Neural cell (in vitro differentiated cells): ENCODE data around the gene FNDC3B. TPM values are rescaled to one million over a fixed set of nuclear protein-coding genes. Genes with fewer than 3 reads are reported as not detected.

ENCODE experiments used
- H2AFZ ChIP-seq: fragments of 200-600, 300-800 bp; sonication (generic), shearing (Covaris generic); 2 replicates; pipeline ENCODE4 v1.6.0; 2014; ENCODE audit warnings: low read depth, mild to moderate bottlenecking, antibody characterized with exemption, low read length, moderate library complexity
- H3F3A ChIP-seq: fragments of 200-600 bp; shearing (Covaris generic); 2 replicates; pipeline ENCODE4 v1.6.1; 2016; ENCODE audit warnings: mild to moderate bottlenecking, moderate library complexity, mixed read lengths, antibody characterized with exemption, low read length; ENCODE audit not compliant: insufficient read depth, poor library complexity, severe bottlenecking
- H3K27ac ChIP-seq: fragments of 200-600, 300-800 bp; sonication (generic), shearing (Covaris generic); 2 replicates; pipeline ENCODE4 v1.5.1; 2014; ENCODE audit warnings: mild to moderate bottlenecking, low read length, moderate library complexity
- H3K27me3 ChIP-seq: fragments of 300-800, 200-600 bp; sonication (generic), shearing (Covaris generic); 2 replicates; pipeline ENCODE4 v1.6.0; 2014; ENCODE audit warnings: mild to moderate bottlenecking, low read depth, low read length, moderate library complexity; ENCODE audit not compliant: insufficient read depth
- H3K36me3 ChIP-seq: fragments of 300-800, 200-600 bp; sonication (generic), shearing (Covaris generic); 2 replicates; pipeline ENCODE4 v1.5.1; 2014; ENCODE audit warnings: mild to moderate bottlenecking, antibody characterized with exemption, low read length, moderate library complexity; ENCODE audit not compliant: insufficient read depth
- H3K4me2 ChIP-seq: fragments of 300-800, 200-600 bp; sonication (generic), shearing (Covaris generic); 2 replicates; pipeline ENCODE4 v1.6.0; 2014; ENCODE audit warnings: mild to moderate bottlenecking, low read length
- H3K4me3 ChIP-seq: fragments of 300-800, 200-600 bp; sonication (generic), shearing (Covaris generic); 2 replicates; pipeline ENCODE4 v1.5.1; 2014; ENCODE audit warnings: mild to moderate bottlenecking, low read length, moderate library complexity
- H3K79me2 ChIP-seq: fragments of 200-600 bp; shearing (Covaris generic); replicated peaks from 2 replicates; pipeline ENCODE4 v1.6.0; 2014; ENCODE audit warnings: mild to moderate bottlenecking, low read length, moderate library complexity; ENCODE audit not compliant: insufficient read depth
- H3K9ac ChIP-seq: fragments of 300-800, 200-600 bp; sonication (generic), shearing (Covaris generic); 2 replicates; pipeline ENCODE4 v1.6.1; 2016; ENCODE audit warnings: mild to moderate bottlenecking, low read length, mixed read lengths
- H3K9me2 ChIP-seq: fragments of 200-600 bp; shearing (Covaris generic); 2 replicates; pipeline ENCODE4 v1.6.1; 2016; ENCODE audit warnings: mild to moderate bottlenecking, low read length, mixed read lengths; ENCODE audit not compliant: insufficient read depth
- H3K9me3 ChIP-seq: fragments of 200-600, 300-800 bp; sonication (generic), shearing (Covaris generic); 2 replicates; pipeline ENCODE4 v1.6.1; 2016; ENCODE audit warnings: mild to moderate bottlenecking, mixed run types, low read length, moderate library complexity, mixed read lengths
- H4K20me1 ChIP-seq: fragments of 200-600 bp; shearing (Covaris generic); 2 replicates; pipeline ENCODE4 v1.6.1; 2016; ENCODE audit warnings: mild to moderate bottlenecking, mixed run types; ENCODE audit not compliant: insufficient read depth
- CTCF ChIP-seq: fragments of 450-650 bp; IDR thresholded peaks from 2 replicates; pipeline ENCODE4 v1.5.1; 2014; ENCODE audit warnings: antibody characterized with exemption, mild to moderate bottlenecking, moderate library complexity; ENCODE audit not compliant: poor library complexity, severe bottlenecking
- EP300 ChIP-seq: fragments of 450-650 bp; conservative IDR thresholded peaks from 2 replicates; pipeline ENCODE4 v1.6.1; 2014; ENCODE audit warnings: antibody characterized with exemption, mild to moderate bottlenecking, moderate library complexity; ENCODE audit not compliant: poor library complexity, severe bottlenecking
- EZH2 ChIP-seq: fragments of 200-600, 300-800 bp; shearing (Covaris generic), sonication (generic); IDR thresholded peaks from 2 replicates; pipeline ENCODE4 v1.6.1; 2014; ENCODE audit warnings: antibody characterized with exemption, low read length, borderline replicate concordance, mild to moderate bottlenecking; ENCODE audit not compliant: insufficient read depth, poor library complexity, severe bottlenecking
- MXI1 ChIP-seq: fragments of 450-650 bp; conservative IDR thresholded peaks from 2 replicates; pipeline ENCODE4 v1.6.1; 2014; ENCODE audit warnings: antibody characterized with exemption, mild to moderate bottlenecking; ENCODE audit not compliant: poor library complexity, severe bottlenecking
- POLR2AphosphoS5 ChIP-seq: IDR thresholded peaks from 2 replicates; pipeline ENCODE4 v1.6.1; 2012
- RAD21 ChIP-seq: fragments of 450-650 bp; conservative IDR thresholded peaks from 2 replicates; pipeline ENCODE4 v1.6.1; 2014; ENCODE audit warnings: antibody characterized with exemption, mild to moderate bottlenecking, moderate library complexity
- REST ChIP-seq: IDR thresholded peaks from 2 replicates; pipeline ENCODE4 v1.6.1; 2012; ENCODE audit warnings: borderline replicate concordance
- SMC3 ChIP-seq: fragments of 450-650 bp; conservative IDR thresholded peaks from 2 replicates; pipeline ENCODE4 v1.6.1; 2014; ENCODE audit warnings: antibody characterized with exemption, mild to moderate bottlenecking, moderate library complexity; ENCODE audit not compliant: poor library complexity
- TAF1 ChIP-seq: IDR thresholded peaks from 2 replicates; pipeline ENCODE4 v1.6.1; 2012; ENCODE audit warnings: low read depth
- polyA plus RNA-seq: library from polyadenylated mRNA; depleted of rRNA; stranded (reverse); fragments of >200 nt; gene quantifications from 2 replicates; pipeline ENCODE4 v1.2.3, GENCODE V29; 2014

Gene FNDC3B
- polyA plus RNA-seq, 1 donor from 2014 or later = 4.9 TPM

GRCh38 chr3:172136330-172136729, 97.0 kb downstream of the FNDC3B start:
- Histone ChIP-seq H3K4me2 (no peak overlapping the region), H3F3A (no peaks in the 10 kb centered on the region), H2AFZ (no peak overlapping the region), H3K9me2 (no peaks in the 10 kb centered on the region), H3K27ac (no peak overlapping the region), H3K4me3 (no peak overlapping the region), H3K9ac (no peak overlapping the region), H4K20me1 (no peaks in the 10 kb centered on the region), H3K79me2 (peaks cover 4% of the 10 kb centered on the region), H3K27me3 (no peaks in the 10 kb centered on the region), H3K36me3 (no peaks in the 10 kb centered on the region), H3K9me3 (no peaks in the 10 kb centered on the region)
- no peak for TF ChIP-seq REST

DNA sequence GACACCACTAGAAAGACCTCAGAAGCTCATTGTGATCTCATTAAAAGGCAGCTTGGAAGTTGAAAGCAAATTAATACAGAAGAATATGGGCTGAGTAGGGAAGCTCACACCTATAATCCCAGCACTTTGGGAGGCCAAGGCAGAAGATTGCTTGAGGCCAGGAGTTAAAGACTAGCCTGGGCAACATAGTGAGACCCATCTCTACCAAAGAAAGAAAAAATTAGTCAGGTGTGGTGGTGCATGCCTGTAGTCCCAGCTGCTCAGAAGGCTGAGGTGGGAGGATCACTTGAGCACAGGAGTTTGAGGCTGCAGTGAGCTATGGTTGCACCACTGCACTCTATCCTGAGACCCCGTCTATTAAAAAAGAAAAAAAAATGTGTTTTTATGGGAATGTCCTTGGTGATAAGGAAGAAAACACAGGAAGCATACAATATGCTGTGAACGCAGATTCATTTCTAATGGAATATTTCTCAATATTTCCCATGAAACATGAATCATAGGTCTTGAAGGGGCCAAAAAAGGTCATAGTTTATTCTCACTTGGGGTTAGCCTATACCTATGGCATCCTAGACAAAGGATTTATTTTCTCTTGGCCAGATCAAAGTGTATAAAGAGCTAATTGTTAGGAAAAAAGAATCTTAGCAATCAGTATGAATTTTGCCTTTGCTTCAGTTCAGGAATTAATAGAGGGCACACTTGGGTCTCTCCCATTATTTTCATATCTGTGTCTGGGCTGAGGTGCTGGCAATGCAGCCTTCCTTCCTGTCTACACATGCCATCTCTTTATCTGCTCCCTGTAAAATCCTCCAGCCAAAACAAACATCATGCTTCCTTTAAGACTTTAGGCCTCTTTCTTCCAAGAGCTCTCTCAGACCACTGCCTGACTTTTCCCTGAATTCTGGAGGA, 98.2 kb downstream of the FNDC3B start:
- Histone ChIP-seq H3K9me3 (no peaks in the 10 kb centered on the region), H3K4me2 (no peak overlapping the region), H3K9ac (no peak overlapping the region), H3F3A (no peaks in the 10 kb centered on the region), H3K27ac (no peak overlapping the region), H4K20me1 (no peaks in the 10 kb centered on the region), H3K27me3 (no peaks in the 10 kb centered on the region), H3K4me3 (no peak overlapping the region), H2AFZ (no peak overlapping the region), H3K36me3 (no peaks in the 10 kb centered on the region), H3K9me2 (no peaks in the 10 kb centered on the region), H3K79me2 (peaks cover 9% of the 10 kb centered on the region)
- TF ChIP-seq RAD21 = no peak
- TF ChIP-seq REST = no peak
- no peak for TF ChIP-seq SMC3
- no peak for TF ChIP-seq POLR2AphosphoS5
- TF ChIP-seq MXI1 = no peak
- no peak for TF ChIP-seq TAF1
- no peak for TF ChIP-seq EP300
- TF ChIP-seq CTCF = no peak
- TF ChIP-seq EZH2 = no peak
